Omental fat pad (tissue), 4 donors: Measurements from ENCODE around the gene SLC22A24. TPM values are rescaled to one million over a fixed set of nuclear protein-coding genes. Genes with fewer than 3 reads are reported as not detected.
"Not testable (repeated sequence)": the region's sequence is repeated elsewhere in the genome, so short reads cannot be mapped to it uniquely, and the experiment has no call there.

Experiments
- ATAC-seq: fragments of 150-250 bp; one replicate; pipeline ENCODE4 v1.9.1; 2016; ENCODE audit warnings: mild to moderate bottlenecking, moderate library complexity; ENCODE audit not compliant: low FRiP score
- DNase-seq: peaks from one replicate; pipeline ENCODE4 v3.0.0-alpha.2; 2019; ENCODE audit warnings: low spot score
- total RNA-seq, 4 donors: library from RNA; depleted of rRNA; stranded (reverse); fragments of >200 nt; gene quantifications; one replicate each; pipeline ENCODE4 v1.1.0, GENCODE V29; 2016
- TF ChIP-seq, protein P1 (sequence below), 3 donors: fragments of 450-650 bp; IDR thresholded peaks; one replicate each; pipeline ENCODE4 v1.5.1; 2016 to 2017; ENCODE audit warnings: antibody characterized with exemption in 3 of 3, mild to moderate bottlenecking in 3 of 3, moderate library complexity in 2 of 3

SLC22A24 gene
- total RNA-seq, 4 donors from 2014 or later = not detected

DNA sequence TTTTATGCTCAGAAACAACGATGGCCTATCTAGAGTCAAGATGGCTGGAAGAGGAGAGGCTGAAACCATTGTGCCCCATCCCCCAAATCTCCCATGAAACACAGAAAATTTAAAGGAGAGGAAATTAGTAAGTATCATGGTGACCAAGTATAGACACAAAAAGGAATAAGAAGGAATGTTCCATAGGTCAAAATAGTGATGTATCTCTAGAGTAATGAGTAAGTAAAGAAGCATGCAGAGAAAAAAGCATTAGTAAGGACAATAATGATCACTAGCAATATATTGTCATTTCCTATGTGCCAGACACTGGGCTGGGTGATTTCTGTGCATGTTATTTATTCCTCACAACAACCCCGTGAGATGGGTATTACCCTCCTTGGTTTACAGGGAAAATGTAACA lies 2.6 kb upstream of the SLC22A24 start:
- TF ChIP-seq, protein P1, sequence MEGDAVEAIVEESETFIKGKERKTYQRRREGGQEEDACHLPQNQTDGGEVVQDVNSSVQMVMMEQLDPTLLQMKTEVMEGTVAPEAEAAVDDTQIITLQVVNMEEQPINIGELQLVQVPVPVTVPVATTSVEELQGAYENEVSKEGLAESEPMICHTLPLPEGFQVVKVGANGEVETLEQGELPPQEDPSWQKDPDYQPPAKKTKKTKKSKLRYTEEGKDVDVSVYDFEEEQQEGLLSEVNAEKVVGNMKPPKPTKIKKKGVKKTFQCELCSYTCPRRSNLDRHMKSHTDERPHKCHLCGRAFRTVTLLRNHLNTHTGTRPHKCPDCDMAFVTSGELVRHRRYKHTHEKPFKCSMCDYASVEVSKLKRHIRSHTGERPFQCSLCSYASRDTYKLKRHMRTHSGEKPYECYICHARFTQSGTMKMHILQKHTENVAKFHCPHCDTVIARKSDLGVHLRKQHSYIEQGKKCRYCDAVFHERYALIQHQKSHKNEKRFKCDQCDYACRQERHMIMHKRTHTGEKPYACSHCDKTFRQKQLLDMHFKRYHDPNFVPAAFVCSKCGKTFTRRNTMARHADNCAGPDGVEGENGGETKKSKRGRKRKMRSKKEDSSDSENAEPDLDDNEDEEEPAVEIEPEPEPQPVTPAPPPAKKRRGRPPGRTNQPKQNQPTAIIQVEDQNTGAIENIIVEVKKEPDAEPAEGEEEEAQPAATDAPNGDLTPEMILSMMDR (IDR thresholded peaks at IDR 0.05) = no peak
- DNase-seq (no peak), ATAC-seq (no peak)

GRCh38 chr11:63142459-63142858 lies 1.6 kb downstream of the SLC22A24 start:
- ATAC-seq (no peak), DNase-seq (no peak)
- TF ChIP-seq, protein P1 (IDR thresholded peaks at IDR 0.05) = no peak

DNA sequence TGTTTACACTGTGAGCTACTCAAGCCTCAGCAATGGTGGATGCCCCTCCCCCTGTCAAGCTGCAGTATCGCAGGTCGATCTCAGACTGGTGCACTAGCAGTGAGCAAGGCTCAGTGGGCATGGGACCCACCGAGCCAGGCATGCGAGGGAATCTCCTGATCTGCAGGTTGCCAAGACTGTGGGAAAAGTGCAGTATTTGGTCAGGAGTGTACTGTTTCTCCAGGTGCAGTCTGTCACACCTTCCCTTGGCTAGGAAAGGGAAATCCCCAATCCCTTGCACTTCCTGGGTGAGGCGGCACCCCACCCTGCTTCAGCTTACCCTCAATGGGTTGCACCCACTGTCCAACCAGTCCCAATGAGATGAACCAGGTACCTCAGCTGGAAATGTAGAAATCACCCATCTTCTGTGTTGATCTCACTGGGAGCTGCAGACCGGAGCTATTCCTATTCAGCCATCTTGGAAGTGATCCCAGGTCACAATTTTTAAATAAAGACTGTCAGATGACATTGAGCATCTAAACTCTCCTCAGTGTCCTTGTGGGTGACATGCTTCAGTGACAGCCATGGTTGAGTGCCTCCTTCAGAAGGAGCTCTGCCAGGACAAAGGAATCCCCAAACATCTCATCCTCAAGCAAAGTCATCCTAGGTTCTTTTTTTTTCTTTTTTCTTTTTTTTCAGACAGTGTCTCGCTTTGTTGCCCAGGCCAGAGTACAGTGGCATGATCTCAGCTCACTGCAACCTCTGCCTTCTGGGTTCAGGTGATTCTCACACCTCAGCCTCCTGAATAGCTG lies 10.8 kb downstream of the SLC22A24 start:
- ATAC-seq (no peak), DNase-seq (no peak)
- TF ChIP-seq, protein P1 (IDR thresholded peaks at IDR 0.05) = no peak

DNA sequence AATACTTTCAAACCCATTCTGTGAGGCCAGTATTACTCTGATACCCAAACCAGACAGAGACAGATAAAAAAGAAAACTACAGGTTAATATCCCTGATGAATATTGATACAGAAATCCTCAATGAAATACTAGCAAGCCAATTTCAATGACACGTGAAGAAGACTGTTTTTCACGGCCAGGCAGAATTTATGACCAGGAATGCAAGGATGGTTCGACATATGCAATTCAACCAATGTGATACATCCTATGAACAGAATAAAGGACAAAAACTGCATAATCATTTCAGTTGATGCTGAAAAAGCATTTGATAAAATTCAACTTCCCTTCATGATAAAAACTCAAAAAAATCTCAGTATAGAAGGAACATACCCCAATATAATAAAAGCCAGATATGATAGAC lies 44.5 kb downstream of the SLC22A24 start:
- TF ChIP-seq, protein P1 (IDR thresholded peaks at IDR 0.05) = no peak
- DNase-seq (no peak), ATAC-seq (no peak)

- DNase-seq (no peak), ATAC-seq (no peak)
- TF ChIP-seq, protein P1 (IDR thresholded peaks at IDR 0.05) = no peak
Observed at GRCh38 chr11:63080682-63081081, 63.3 kb downstream of the SLC22A24 start.

DNA sequence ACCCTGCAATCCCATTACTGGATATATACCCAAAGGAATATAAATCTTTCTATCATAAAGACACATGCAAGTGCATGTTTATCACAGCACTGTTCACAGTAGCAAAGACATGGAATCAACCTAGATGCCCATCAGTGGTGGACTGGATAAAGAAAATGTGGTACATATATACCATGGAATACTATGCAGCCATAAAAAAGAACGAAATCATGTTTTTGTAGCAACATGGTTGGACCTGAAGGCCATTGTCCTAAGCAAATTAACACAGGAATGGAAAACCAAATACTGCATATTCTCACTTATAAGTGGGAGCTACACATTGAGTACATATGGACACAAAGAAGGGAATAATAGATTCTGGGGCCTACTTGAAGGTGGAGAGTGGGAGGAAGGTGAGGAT lies 97.8 kb downstream of the SLC22A24 start:
- DNase-seq, ATAC-seq: not testable (repeated sequence)

DNA sequence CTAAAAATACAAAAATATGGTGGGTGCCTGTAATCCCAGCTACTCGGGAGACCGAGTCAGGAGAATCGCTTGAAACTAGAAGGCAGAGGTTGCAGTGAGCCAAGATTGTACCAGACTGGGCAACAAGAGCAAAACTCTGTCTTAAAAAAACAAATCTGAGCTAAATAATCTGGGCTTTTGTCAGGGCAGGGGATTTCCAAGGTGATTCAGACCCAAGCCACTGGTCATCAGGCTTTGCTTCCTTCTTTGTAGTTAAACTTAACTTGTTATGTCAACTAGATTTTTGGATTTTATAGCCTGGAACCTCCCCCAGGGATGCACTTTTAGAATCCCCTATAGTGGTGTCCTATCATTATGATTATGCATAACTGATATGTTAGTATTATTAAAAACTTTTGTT lies 101.4 kb downstream of the SLC22A24 start:
- ATAC-seq (no peak), DNase-seq (no peak)
- TF ChIP-seq, protein P1 (IDR thresholded peaks at IDR 0.05) = no peak
